Smooth muscle cell (in vitro differentiated cells): ENCODE results near the gene OBP2A. TPM values are rescaled to one million over a fixed set of nuclear protein-coding genes. Genes with fewer than 3 reads are reported as not detected.

Source experiments
- DNase-seq: peaks from one replicate; lab custom pipeline; 2025; ENCODE audit not compliant: unreplicated experiment; lab: John Stamatoyannopoulos, UW
- H2AFZ ChIP-seq: fragments of 200-600 bp; sonication (generic); 2 replicates; pipeline ENCODE4 v1.6.0; 2016; ENCODE audit warnings: antibody characterized with exemption, low read depth, mild to moderate bottlenecking
- H3F3A ChIP-seq: fragments of 200-600 bp; sonication (generic); 2 replicates; pipeline ENCODE4 v1.6.0; 2017; ENCODE audit warnings: antibody characterized with exemption, low read depth
- H3K27ac ChIP-seq: fragments of 200-600 bp; sonication (generic); 2 replicates; pipeline ENCODE4 v1.5.1; 2016; ENCODE audit warnings: low read depth, mild to moderate bottlenecking
- H3K27me3 ChIP-seq: fragments of 200-600 bp; sonication (generic); 2 replicates; pipeline ENCODE4 v1.6.1; 2016; ENCODE audit warnings: low read depth, mild to moderate bottlenecking
- H3K36me3 ChIP-seq: fragments of 200-600 bp; sonication (generic); 2 replicates; pipeline ENCODE4 v1.5.1; 2016; ENCODE audit warnings: low read depth
- H3K4me1 ChIP-seq: fragments of 200-600 bp; sonication (generic); 2 replicates; pipeline ENCODE4 v1.5.1; 2016; ENCODE audit warnings: low read depth
- H3K4me2 ChIP-seq: fragments of 200-600 bp; sonication (generic); 2 replicates; pipeline ENCODE4 v1.6.0; 2016; ENCODE audit warnings: mild to moderate bottlenecking
- H3K4me3 ChIP-seq: fragments of 200-600 bp; sonication (generic); 2 replicates; pipeline ENCODE4 v1.5.1; 2016; ENCODE audit warnings: mild to moderate bottlenecking
- H3K79me2 ChIP-seq: fragments of 200-600 bp; sonication (generic); 2 replicates; pipeline ENCODE4 v1.6.0; 2016; ENCODE audit warnings: low read depth, mild to moderate bottlenecking
- H3K9ac ChIP-seq: fragments of 200-600 bp; sonication (generic); 2 replicates; pipeline ENCODE4 v1.6.0; 2016; ENCODE audit warnings: low read depth
- H3K9me3 ChIP-seq: fragments of 200-600 bp; sonication (generic); replicated peaks from 2 replicates; pipeline ENCODE4 v1.5.1; 2016; ENCODE audit warnings: low read depth
- H4K20me1 ChIP-seq: fragments of 200-600 bp; sonication (generic); 2 replicates; pipeline ENCODE4 v1.6.0; 2016; ENCODE audit warnings: low read depth
- WGBS: methylation state at CpG from one replicate; pipeline ENCODE4 v1.1.7; 2016; ENCODE audit warnings: low lambda C conversion rate; 5-methylcytosine and 5-hydroxymethylcytosine counted together
- polyA plus RNA-seq: library from polyadenylated mRNA; unstranded; fragments of >200 nt; fragmentation: Nextera tagmentation; extraction: Ambion mirVana; gene quantifications from 2 replicates; pipeline ENCODE4 v1.2.1, GENCODE V29; 2016
- total RNA-seq: library from RNA; depleted of rRNA; stranded (reverse); fragments of >200 nt; gene quantifications from 2 replicates; pipeline ENCODE4 v1.2.3, GENCODE V29; 2014
- TF ChIP-seq, protein P1 (sequence below): fragments of 200-600 bp; sonication (generic); IDR thresholded peaks from 2 replicates; pipeline ENCODE4 v1.5.1; 2017; ENCODE audit warnings: borderline replicate concordance, mild to moderate bottlenecking, antibody characterized with exemption; ENCODE audit not compliant: insufficient read depth, poor library complexity, severe bottlenecking

Gene OBP2A
- total and polyA plus RNA-seq, 2 experiments from 2014 or later: 0.61 TPM; not detected in 1

DNA sequence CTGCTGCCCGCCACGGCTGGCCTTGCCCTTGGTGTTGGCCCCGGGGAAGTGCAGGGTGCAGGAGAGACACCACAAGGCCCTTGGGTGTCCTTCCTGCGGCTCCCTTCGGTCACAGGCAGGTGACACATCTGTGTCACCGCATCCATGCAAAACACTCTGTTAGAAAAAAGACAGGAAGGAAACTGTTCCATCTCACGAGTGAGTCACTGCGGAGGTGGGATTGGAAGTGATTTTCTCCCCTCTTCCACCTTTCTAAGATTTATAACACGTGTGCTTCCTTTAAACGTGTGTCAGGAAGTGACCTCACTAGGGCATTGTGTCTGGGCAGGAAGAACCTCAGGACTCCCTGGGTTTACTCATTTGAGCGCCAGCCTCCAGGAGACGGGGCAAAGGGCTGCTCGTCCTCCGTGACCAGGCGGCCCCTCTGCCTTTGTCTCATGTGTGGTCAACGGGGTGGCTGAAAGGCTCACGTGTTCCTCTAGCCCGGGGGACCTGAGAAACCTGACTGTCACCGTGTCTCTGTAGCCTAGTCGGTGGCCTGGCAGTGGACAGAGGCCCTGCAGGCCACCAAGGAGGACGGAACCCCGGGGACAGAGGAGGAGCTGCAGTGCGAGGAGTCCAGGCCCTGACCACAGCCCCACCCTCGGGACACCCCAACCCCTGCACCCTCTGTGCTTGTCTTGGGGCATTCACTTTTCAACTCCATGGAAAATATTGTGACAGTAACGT lies 29.6 kb upstream of the OBP2A start:
- TF ChIP-seq, protein P1, sequence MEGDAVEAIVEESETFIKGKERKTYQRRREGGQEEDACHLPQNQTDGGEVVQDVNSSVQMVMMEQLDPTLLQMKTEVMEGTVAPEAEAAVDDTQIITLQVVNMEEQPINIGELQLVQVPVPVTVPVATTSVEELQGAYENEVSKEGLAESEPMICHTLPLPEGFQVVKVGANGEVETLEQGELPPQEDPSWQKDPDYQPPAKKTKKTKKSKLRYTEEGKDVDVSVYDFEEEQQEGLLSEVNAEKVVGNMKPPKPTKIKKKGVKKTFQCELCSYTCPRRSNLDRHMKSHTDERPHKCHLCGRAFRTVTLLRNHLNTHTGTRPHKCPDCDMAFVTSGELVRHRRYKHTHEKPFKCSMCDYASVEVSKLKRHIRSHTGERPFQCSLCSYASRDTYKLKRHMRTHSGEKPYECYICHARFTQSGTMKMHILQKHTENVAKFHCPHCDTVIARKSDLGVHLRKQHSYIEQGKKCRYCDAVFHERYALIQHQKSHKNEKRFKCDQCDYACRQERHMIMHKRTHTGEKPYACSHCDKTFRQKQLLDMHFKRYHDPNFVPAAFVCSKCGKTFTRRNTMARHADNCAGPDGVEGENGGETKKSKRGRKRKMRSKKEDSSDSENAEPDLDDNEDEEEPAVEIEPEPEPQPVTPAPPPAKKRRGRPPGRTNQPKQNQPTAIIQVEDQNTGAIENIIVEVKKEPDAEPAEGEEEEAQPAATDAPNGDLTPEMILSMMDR: no peak

DNA sequence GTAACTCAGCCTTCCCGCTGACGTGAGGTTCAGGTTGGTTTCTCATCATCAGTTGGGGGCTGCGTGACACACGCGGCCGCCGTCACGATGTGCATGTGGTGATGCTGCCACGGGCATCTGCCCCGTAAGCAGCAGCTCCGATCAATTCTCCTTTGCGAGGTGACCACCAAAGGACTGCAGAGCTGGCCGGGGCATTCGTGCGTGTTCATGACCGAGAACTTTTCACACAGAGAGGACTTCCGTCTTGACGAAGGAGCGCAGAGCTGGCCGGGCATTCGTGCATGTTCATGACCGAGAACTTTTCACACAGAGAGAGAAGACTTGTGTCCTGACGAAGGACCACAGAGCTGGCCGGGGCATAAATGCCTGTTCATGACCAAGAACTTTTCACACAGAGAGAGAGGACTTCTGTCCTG lies 28.5 kb upstream of the OBP2A start:
- WGBS: 94% methylated on average over 24 of the region's 24 CpGs
- Histone ChIP-seq H3K9ac (no peak overlapping the region), H3K4me2 (no peak overlapping the region), H3K36me3 (no peaks in the 10 kb centered on the region), H3K9me3 (no peaks in the 10 kb centered on the region), H3K4me1 (no peaks in the 10 kb centered on the region), H3F3A (no peaks in the 10 kb centered on the region), H2AFZ (no peak overlapping the region), H3K4me3 (no peak overlapping the region), H3K79me2 (no peaks in the 10 kb centered on the region), H4K20me1 (no peaks in the 10 kb centered on the region), H3K27me3 (no peaks in the 10 kb centered on the region), H3K27ac (no peak overlapping the region)
- TF ChIP-seq, protein P1: no peak
- DNase-seq: no peak

More for the DNA sequence above, 29.6 kb upstream of the OBP2A start:
- Histone ChIP-seq H3F3A (no peaks in the 10 kb centered on the region), H3K9ac (no peak overlapping the region), H3K4me3 (no peak overlapping the region), H3K4me2 (no peak overlapping the region), H2AFZ (no peak overlapping the region), H3K36me3 (no peaks in the 10 kb centered on the region), H3K79me2 (no peaks in the 10 kb centered on the region), H3K27me3 (no peaks in the 10 kb centered on the region), H3K27ac (no peak overlapping the region), H3K4me1 (no peaks in the 10 kb centered on the region), H4K20me1 (no peaks in the 10 kb centered on the region), H3K9me3 (no peaks in the 10 kb centered on the region)
- 90% methylated on average over 25 of the region's 25 CpGs for WGBS
- no peak for DNase-seq

DNA sequence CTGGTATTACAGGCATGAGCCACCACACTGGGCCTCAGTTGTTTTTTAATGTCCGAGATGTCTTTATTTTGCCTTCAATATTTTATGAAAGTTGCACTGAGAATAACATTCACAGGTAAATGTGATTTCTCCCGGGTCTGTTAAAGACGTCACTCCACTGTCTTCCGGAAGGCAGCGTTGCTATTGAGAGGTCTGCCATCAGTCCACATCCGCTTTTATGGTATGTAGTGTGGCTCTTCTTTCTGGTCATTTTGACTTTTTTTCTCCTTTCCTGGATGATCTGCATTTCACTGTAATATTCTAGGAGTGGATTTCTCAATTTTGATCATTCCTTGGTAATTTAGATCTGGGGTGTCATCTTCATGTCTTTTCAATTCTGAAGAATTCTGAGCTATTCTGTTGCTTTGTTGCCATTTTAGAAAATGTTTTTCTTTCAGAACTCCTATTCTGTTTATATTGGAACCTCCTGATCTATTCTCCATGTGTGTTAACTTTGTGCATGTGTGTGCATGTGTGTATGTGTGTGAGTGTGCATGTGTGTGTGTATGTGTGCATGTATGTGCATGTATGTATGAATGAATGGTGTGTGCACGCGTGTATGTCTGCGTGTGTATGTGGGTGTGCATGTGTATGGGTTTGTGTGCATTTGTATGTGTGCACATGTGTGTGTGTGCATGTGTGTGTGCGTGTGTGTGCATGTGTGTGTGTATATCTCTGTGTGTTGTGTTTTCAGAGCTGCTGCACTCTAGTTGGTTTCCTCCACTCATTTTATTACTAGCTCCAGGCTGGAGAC lies 26.6 kb upstream of the OBP2A start:
- Histone ChIP-seq H3K9me3 (no peaks in the 10 kb centered on the region), H3K27me3 (no peaks in the 10 kb centered on the region), H3K4me1 (no peaks in the 10 kb centered on the region), H3K4me3 (no peak overlapping the region), H3K4me2 (no peak overlapping the region), H3K27ac (no peak overlapping the region), H4K20me1 (no peaks in the 10 kb centered on the region), H3K9ac (no peak overlapping the region), H2AFZ (no peak overlapping the region), H3F3A (no peaks in the 10 kb centered on the region), H3K36me3 (no peaks in the 10 kb centered on the region), H3K79me2 (no peaks in the 10 kb centered on the region)
- TF ChIP-seq, protein P1: no peak
- no peak for DNase-seq
- WGBS: 93% methylated on average over 10 of the region's 10 CpGs
